ENCODE data around the gene KIF1A.

The KIF1A gene

GRCh38 chr2:240819126-240819857 lies 727 bp downstream of the KIF1A start:
- no peak for DNase-seq

GRCh38 chr2:240818293-240819125 lies 1.5 kb downstream of the KIF1A start:
- DNase-seq: no peak

GRCh38 chr2:240817496-240818292 lies 2.3 kb downstream of the KIF1A start:
- DNase-seq: no peak

- no peak for DNase-seq
Measured at GRCh38 chr2:240816584-240817495, 3.2 kb downstream of the KIF1A start.

- no peak for DNase-seq
Measured at GRCh38 chr2:240815761-240816583, 4.0 kb downstream of the KIF1A start.

GRCh38 chr2:240814946-240815760 lies 4.9 kb downstream of the KIF1A start:
- DNase-seq: no peak

GRCh38 chr2:240814280-240814679 lies 5.7 kb downstream of the KIF1A start:
- no peak for DNase-seq

GRCh38 chr2:240813231-240813921 lies 6.6 kb downstream of the KIF1A start:
- DNase-seq: no peak

- no peak for DNase-seq
Measured at GRCh38 chr2:240812721-240813120, 7.3 kb downstream of the KIF1A start.

- DNase-seq: no peak
Measured at GRCh38 chr2:240812301-240812680, 7.7 kb downstream of the KIF1A start.

- no peak for DNase-seq
Measured at GRCh38 chr2:240811346-240812300, 8.4 kb downstream of the KIF1A start.

- DNase-seq: no peak
Measured at GRCh38 chr2:240810621-240811020, 9.4 kb downstream of the KIF1A start.

GRCh38 chr2:240810199-240810598 lies 9.8 kb downstream of the KIF1A start:
- no peak for DNase-seq

- no peak for DNase-seq
Measured at GRCh38 chr2:240809276-240809675, 10.7 kb downstream of the KIF1A start.

- DNase-seq: no peak
Measured at GRCh38 chr2:240806459-240806858, 13.6 kb downstream of the KIF1A start.

DNA sequence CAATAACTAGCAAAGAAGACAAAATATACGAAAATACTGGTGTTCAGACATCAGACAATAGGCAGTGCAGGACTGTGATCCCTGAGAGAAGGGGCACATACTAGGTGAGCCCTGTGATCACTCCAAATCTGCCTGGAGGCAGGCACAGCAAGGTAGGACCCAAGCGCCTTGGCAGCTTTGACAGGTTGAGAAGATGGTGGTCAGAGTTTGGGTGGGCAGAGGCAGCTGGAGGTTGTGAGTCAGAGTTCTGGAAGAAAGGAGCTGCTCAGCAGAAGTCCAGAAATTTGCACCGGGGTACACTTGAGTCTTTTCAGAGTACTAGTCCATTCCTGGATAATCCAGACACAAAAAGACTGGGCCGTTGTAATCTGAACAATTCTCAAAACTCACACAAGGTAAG lies 14.0 kb downstream of the KIF1A start:
- DNase-seq: no peak

- DNase-seq: no peak
Measured at GRCh38 chr2:240803191-240803590, 16.8 kb downstream of the KIF1A start.

DNA sequence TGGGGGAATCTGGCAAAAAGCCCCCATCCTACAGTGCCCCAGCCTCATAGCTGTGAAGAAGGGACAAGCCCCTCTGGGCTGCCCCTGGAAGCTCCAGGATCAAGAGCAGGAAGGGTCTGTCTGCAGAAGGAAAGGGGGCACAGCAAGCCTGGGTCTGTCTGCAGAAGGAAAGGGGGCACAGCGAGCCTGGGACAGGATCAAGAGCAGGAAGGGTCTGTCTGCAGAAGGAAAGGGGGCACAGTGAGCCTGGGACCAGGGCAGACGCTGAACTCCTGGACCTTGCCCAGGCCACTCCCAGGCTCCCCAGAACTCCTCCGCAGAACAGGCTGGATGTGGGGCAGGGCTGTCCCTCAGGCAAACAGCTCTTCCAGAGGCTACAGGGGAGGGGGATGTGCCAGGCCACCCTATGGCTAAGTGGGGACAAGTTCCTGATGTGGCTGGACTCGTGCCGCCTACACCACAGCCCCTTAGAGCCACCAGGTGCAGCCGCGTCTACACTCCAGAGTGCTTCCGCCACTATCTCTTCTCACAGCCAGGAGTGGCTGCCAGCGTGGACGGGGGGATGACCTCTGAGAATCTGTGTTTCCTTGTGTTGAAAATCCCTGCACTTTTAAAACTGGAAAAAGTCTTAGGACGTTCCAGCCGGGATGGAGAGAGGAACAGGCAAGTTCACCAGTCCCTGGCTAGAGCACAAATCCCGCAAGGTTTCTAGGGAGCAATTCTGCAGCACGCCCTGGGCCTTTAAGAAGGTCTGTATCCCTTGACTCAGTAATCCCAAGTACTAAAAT lies 20.8 kb downstream of the KIF1A start:
- no peak for DNase-seq
